A549 (cell line): ENCODE results near the gene PANX2. TPM values are rescaled to one million over a fixed set of nuclear protein-coding genes. Genes with fewer than 3 reads are reported as not detected.

Experiments used
- ATAC-seq, 2 experiments: fragments of 200-7000 bp in 1 of 2; fragments of >200 bp in 1 of 2; cut with Nextera tagmentation in 1 of 2; cut with Tn5 transposase in 1 of 2; 3 replicates each; pipeline versions ENCODE4 v1.8.0 to v1.9.1; 2018 to 2020; ENCODE audit warnings: mild to moderate bottlenecking in 1 of 2, moderate library complexity in 1 of 2
- CTCF ChIA-PET: fragments of 300-600 bp; sonication (Branson Sonifier 250); formaldehyde crosslinking; extraction: SDS; loops from one replicate; lab custom pipeline; 2021; ENCODE audit warnings: antibody characterized with exemption, inconsistent platforms; lab: Yijun Ruan, JAX
- POLR2A ChIA-PET: fragments of 350-600 bp; formaldehyde crosslinking; extraction: SDS; loops from one replicate; lab custom pipeline; 2021; ENCODE audit warnings: antibody characterized with exemption, inconsistent platforms; lab: Yijun Ruan, JAX
- DNase-seq, 2 experiments: peaks; one replicate each; pipeline versions ENCODE4 v3.0.0 to v3.0.0-alpha.2; 2011 to 2016; ENCODE audit warnings: low read depth in 1 of 2, low spot score in 1 of 2
- FAIRE-seq: peaks from 2 replicates; lab custom pipeline; 2011; peaks lifted over from hg19 to GRCh38; lab: Jason Lieb, UNC
- H3K27ac ChIP-seq, 2 experiments: fragments of >200 bp; sonication (Bioruptor Twin); formaldehyde crosslinking; 3 replicates each; pipeline ENCODE4 v1.5.1; 2016 to 2017
- H3K4me1 ChIP-seq: fragments of >200 bp; sonication (Bioruptor Twin); formaldehyde crosslinking; 3 replicates; pipeline ENCODE4 v1.6.1; 2016
- H3K4me2 ChIP-seq: fragments of >200 bp; sonication (Bioruptor Twin); formaldehyde crosslinking; 3 replicates; pipeline ENCODE4 v1.6.1; 2016
- H3K4me3 ChIP-seq: fragments of >200 bp; sonication (Bioruptor Twin); formaldehyde crosslinking; 3 replicates; pipeline ENCODE4 v1.5.1; 2016
- H3K9me3 ChIP-seq: fragments of >200 bp; sonication (Bioruptor Twin); formaldehyde crosslinking; 3 replicates; pipeline ENCODE4 v1.6.1; 2016
- ATOH8 ChIP-seq: fragments of 250-450 bp; sonication (Bioruptor Pico); IDR thresholded peaks from 2 replicates; pipeline ENCODE4 v1.5.0; 2020; ENCODE audit warnings: low read depth, mild to moderate bottlenecking, moderate library complexity
- BHLHE40 ChIP-seq: IDR thresholded peaks from 2 replicates; pipeline ENCODE4 v1.6.1; 2012; ENCODE audit warnings: low read depth, low read length, inconsistent platforms
- CHD2 ChIP-seq: fragments of 150-350 bp; IDR thresholded peaks from 2 replicates; pipeline ENCODE4 v1.6.1; 2014; ENCODE audit warnings: low read length; ENCODE audit not compliant: partially characterized antibody
- E2F6 ChIP-seq: IDR thresholded peaks from 2 replicates; pipeline ENCODE4 v1.6.1; 2012; ENCODE audit warnings: low read depth, borderline replicate concordance
- ELK1 ChIP-seq: fragments of 150-350 bp; IDR thresholded peaks from 2 replicates; pipeline ENCODE4 v1.6.1; 2014; ENCODE audit warnings: low read depth, mild to moderate bottlenecking, low read length
- FOSB ChIP-seq: fragments of 250-450 bp; sonication (Bioruptor Pico); IDR thresholded peaks from 2 replicates; pipeline ENCODE4 v1.5.0; 2020; ENCODE audit warnings: mild to moderate bottlenecking, moderate library complexity
- HDAC2 ChIP-seq: fragments of 200-600 bp; sonication (generic); IDR thresholded peaks from 2 replicates; pipeline ENCODE4 v1.6.1; 2016
- HEYL ChIP-seq: fragments of 250-450 bp; sonication (Bioruptor Pico); IDR thresholded peaks from 2 replicates; pipeline ENCODE4 v1.8.0; 2021; ENCODE audit warnings: mild to moderate bottlenecking, moderate library complexity
- MAFK ChIP-seq: fragments of 450-650 bp; IDR thresholded peaks from 2 replicates; pipeline ENCODE4 v1.6.1; 2014; ENCODE audit not compliant: partially characterized antibody
- NPAS2 ChIP-seq: fragments of 250-450 bp; sonication (Bioruptor Pico); IDR thresholded peaks from 2 replicates; pipeline ENCODE4 v1.8.0; 2022; ENCODE audit warnings: mild to moderate bottlenecking, moderate library complexity, borderline replicate concordance
- NR3C1 ChIP-seq: fragments of >200 bp; sonication (Bioruptor Twin); formaldehyde crosslinking; IDR thresholded peaks from 3 replicates; pipeline ENCODE4 v1.6.1; 2017
- PHF8 ChIP-seq: fragments of 200-600 bp; sonication (generic); IDR thresholded peaks from 2 replicates; pipeline ENCODE4 v1.6.1; 2016; ENCODE audit warnings: low read depth, mild to moderate bottlenecking, antibody characterized with exemption, moderate library complexity, borderline replicate concordance
- POLR2AphosphoS2 ChIP-seq: conservative IDR thresholded peaks from 2 replicates; pipeline ENCODE4 v1.6.1; 2012; ENCODE audit warnings: low read length, improper control_type of control experiment, inconsistent platforms
- RARB ChIP-seq: fragments of 250-450 bp; sonication (Bioruptor Pico); IDR thresholded peaks from 2 replicates; pipeline ENCODE4 v1.8.0; 2021; ENCODE audit warnings: mild to moderate bottlenecking, moderate library complexity
- RCOR1 ChIP-seq: fragments of 150-350 bp; IDR thresholded peaks from 2 replicates; pipeline ENCODE4 v1.6.1; 2014; ENCODE audit warnings: antibody characterized with exemption, low read length, low read depth
- REST ChIP-seq: fragments of 200-600 bp; sonication (generic); IDR thresholded peaks from 2 replicates; pipeline ENCODE4 v1.6.1; 2016; ENCODE audit warnings: antibody characterized with exemption, mild to moderate bottlenecking, moderate library complexity
- SREBF2 ChIP-seq: fragments of 450-650 bp; IDR thresholded peaks from 2 replicates; pipeline ENCODE4 v1.6.1; 2014; ENCODE audit warnings: mild to moderate bottlenecking, moderate library complexity
- USF2 ChIP-seq: fragments of 450-650 bp; IDR thresholded peaks from 2 replicates; pipeline ENCODE4 v1.6.1; 2014; ENCODE audit warnings: antibody characterized with exemption
- ZFP36 ChIP-seq: fragments of 450-650 bp; IDR thresholded peaks from 2 replicates; pipeline ENCODE4 v1.6.1; 2014; ENCODE audit warnings: borderline replicate concordance; ENCODE audit not compliant: partially characterized antibody
- ZNF302 ChIP-seq: fragments of 250-450 bp; sonication (Bioruptor Pico); IDR thresholded peaks from 2 replicates; pipeline ENCODE4 v1.9.0; 2021; ENCODE audit warnings: inconsistent platforms, mild to moderate bottlenecking, moderate library complexity
- ZSCAN20 ChIP-seq: fragments of 250-450 bp; sonication (Bioruptor Pico); IDR thresholded peaks from 2 replicates; pipeline ENCODE4 v1.8.0; 2022; ENCODE audit warnings: mild to moderate bottlenecking, moderate library complexity
- WGBS: methylation state at CpG from one replicate; pipeline ENCODE4 v1.1.6; 2017; ENCODE audit errors: missing lambda C conversion rate; 5-methylcytosine and 5-hydroxymethylcytosine counted together
- polyA plus RNA-seq, 4 experiments: library from polyadenylated mRNA; depleted of rRNA in 3 of 4; stranded (reverse); fragments of >200 nt; fragmentation: RNase III in 1 of 4; extraction: RNeasy Plus Mini Kit Qiagen cat#74134 plus additional on column Dnase treatment in 1 of 4; gene quantifications; 2 replicates in 3 of 4; 3 replicates in 1 of 4; pipeline ENCODE4 v1.2.3, GENCODE V29; 2011 to 2017
- TF ChIP-seq, protein P1 (sequence below): IDR thresholded peaks from 2 replicates; pipeline ENCODE4 v1.6.1; 2012

Gene PANX2
- polyA plus RNA-seq, 2 of the 4 experiments (the other 2 are of a cell fraction), result 1.6 to 4.4 TPM

GRCh38 chr22:50226875-50227165 lies 56.3 kb downstream of the PANX2 start (continued):
- TF ChIP-seq ELK1 (no peak), BHLHE40 (no peak), ZFP36 (no peak)

DNA sequence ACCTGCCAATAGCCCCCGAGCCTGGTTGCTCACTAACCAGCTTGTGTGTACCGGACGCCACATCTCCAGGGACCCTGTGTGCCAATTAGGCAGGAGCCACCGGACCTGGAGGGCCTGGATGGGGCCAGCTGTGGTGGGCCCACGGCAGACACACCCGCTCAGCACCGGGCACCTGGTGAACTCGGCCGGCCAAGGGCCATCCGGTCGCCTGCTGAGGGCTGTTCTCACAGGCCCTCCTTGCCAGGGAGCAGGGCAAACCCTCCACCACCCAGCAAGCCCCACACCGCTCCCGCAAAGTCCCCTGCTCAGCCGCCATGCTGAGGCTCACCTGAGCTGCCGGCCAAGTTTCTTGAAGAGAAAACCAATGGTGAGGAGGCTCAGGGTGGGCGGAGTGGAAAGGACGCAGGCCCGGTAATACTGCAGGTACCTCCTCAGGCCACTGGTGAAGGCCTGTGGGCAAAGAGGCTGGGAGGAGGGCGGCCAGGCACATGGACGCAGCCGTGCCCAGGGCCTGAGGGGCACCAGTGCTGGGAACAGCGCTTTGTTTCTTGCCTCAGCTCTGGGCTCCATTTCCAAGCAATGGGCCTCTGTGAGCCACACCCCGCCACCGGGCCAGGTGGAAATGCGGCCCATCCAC lies 57.2 kb downstream of the PANX2 start:
- Histone ChIP-seq H3K27ac (no peak overlapping the region), H3K4me1 (no peaks in the 10 kb centered on the region), H3K4me3 (no peak overlapping the region), H3K4me2 (no peak overlapping the region), H3K9me3 (no peaks in the 10 kb centered on the region)
- no peak for ATAC-seq
- ChIA-PET CTCF (interaction anchor here (1.0 to 2.7 kb wide), 3 partner anchors 10 to 79 kb away, joined by 3 to 10 read pairs (median 4); no protein-coding TSS in a partner anchor), POLR2A (no interaction called here)
- WGBS, result 89% methylated on average over 15 of the region's 25 CpGs
- no peak for FAIRE-seq
- TF ChIP-seq POLR2AphosphoS2, result no peak
- TF ChIP-seq NR3C1, result no peak
- TF ChIP-seq REST, result no peak
- no peak for TF ChIP-seq HDAC2
- TF ChIP-seq ZNF302, result no peak
- TF ChIP-seq, protein P1, sequence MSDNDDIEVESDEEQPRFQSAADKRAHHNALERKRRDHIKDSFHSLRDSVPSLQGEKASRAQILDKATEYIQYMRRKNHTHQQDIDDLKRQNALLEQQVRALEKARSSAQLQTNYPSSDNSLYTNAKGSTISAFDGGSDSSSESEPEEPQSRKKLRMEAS, result no peak
- no peak for TF ChIP-seq SREBF2
- TF ChIP-seq HEYL (CRISPR knock-in tag), result no peak
- no peak for TF ChIP-seq E2F6
- no peak for TF ChIP-seq USF2
- no peak for TF ChIP-seq FOSB
- no peak for DNase-seq

DNA sequence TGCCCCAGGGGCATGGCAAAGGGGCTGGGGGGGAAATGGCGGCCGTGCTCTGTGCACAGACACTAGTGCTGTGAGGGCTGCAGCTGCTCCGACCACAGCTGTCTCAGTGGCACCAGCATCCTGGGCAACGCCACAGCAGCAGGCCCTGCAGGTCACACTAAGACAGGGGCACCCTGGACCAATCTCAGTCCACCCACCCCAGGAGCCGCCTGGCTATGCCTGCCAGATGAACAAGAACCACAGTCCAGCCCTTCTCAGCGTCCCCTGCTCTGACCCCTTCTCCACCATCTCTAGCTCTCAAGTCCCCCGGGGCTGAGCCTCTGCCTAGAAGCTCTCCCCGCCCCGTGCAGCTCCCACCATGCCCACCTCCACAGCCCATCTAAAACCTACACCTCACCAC lies 57.8 kb downstream of the PANX2 start:
- CTCF ChIA-PET, result interaction anchor here (1.0 to 2.7 kb wide), 3 partner anchors 9 to 80 kb away, joined by 3 to 10 read pairs (median 4); no protein-coding TSS in a partner anchor

More for the DNA sequence above, 57.8 kb downstream of the PANX2 start:
- H3K9me3 ChIP-seq, result no peaks in the 10 kb centered on the region
- no peak overlapping the region for H3K4me3 ChIP-seq
- POLR2A ChIA-PET, result no interaction called here
- H3K4me2 ChIP-seq, result no peak overlapping the region
- 92% methylated on average over 5 of the region's 9 CpGs for WGBS
- H3K4me1 ChIP-seq, result no peaks in the 10 kb centered on the region
- ATAC-seq (no peak), DNase-seq (no peak), FAIRE-seq (no peak)
- TF ChIP-seq ZSCAN20 (no peak), CHD2 (no peak), NPAS2 (CRISPR knock-in tag) (no peak), MAFK (no peak), PHF8 (no peak), RCOR1 (no peak), ATOH8 (CRISPR knock-in tag) (no peak), RARB (CRISPR knock-in tag) (no peak)
- no peak overlapping the region for H3K27ac ChIP-seq
